GM12878 (cell line): ENCODE data around the gene FAM234A. TPM values are rescaled to one million over a fixed set of nuclear protein-coding genes. Genes with fewer than 3 reads are reported as not detected.
A peak's percentile ranks its signal among the peaks of the same experiment; 100 is the strongest.

Experiments used
- ATAC-seq: fragments of 200-7000 bp; cut with Tn5 transposase; 3 replicates; pipeline ENCODE4 v1.9.1; 2020; ENCODE audit warnings: mild to moderate bottlenecking, moderate library complexity
- BruUV-seq: library from RNA; stranded (reverse); fragments of 400-500 nt; replicated peaks from 2 replicates; lab custom pipeline; 2021; lab: Mats Ljungman, UMichigan
- CTCF ChIA-PET: fragments of 300-600 bp; sonication (Branson Sonifier 250); formaldehyde crosslinking; extraction: SDS; loops from one replicate; lab custom pipeline; 2021; ENCODE audit warnings: inconsistent platforms; lab: Yijun Ruan, JAX
- POLR2A ChIA-PET: fragments of 350-600 bp; formaldehyde crosslinking; extraction: SDS; loops from one replicate; lab custom pipeline; 2021; ENCODE audit warnings: inconsistent platforms; lab: Charles Lee
- RAD21 ChIA-PET: fragments of 300-600 bp; sonication (Branson Sonifier 250); formaldehyde crosslinking; loops from one replicate; lab custom pipeline; 2023; ENCODE audit warnings: antibody characterized with exemption; ENCODE audit not compliant: unreplicated experiment; lab: Charles Lee
- SMC1A ChIA-PET: fragments of 300-600 bp; sonication (Branson Sonifier 250); formaldehyde crosslinking; loops from one replicate; lab custom pipeline; 2023; ENCODE audit not compliant: unreplicated experiment, uncharacterized antibody; lab: Charles Lee
- DNase-seq: peaks from one replicate; pipeline ENCODE4 v3.0.0-alpha.2; 2011; ENCODE audit warnings: low read depth, low spot score
- FAIRE-seq: peaks from 3 replicates; lab custom pipeline; 2011; peaks lifted over from hg19 to GRCh38; lab: Jason Lieb, UNC
- H2AFZ ChIP-seq: 2 replicates; pipeline ENCODE4 v1.6.0; 2011; ENCODE audit warnings: low read depth, low read length, control low read depth; ENCODE audit not compliant: control insufficient read depth
- H3K27ac ChIP-seq: 2 replicates; pipeline ENCODE4 v1.5.1; 2011; ENCODE audit warnings: control low read depth; ENCODE audit not compliant: control insufficient read depth, insufficient read depth
- H3K27me3 ChIP-seq, 2 experiments: replicated peaks in 1 of 2; 2 replicates each; pipeline versions ENCODE4 v1.6.0 to v1.6.1; 2011; ENCODE audit warnings: low read length in 1 of 2; ENCODE audit not compliant: control insufficient read depth in 2 of 2, insufficient read depth in 2 of 2
- H3K36me3 ChIP-seq, 2 experiments: 2 replicates each; pipeline ENCODE4 v1.5.1; 2011; ENCODE audit warnings: low read length in 1 of 2; ENCODE audit not compliant: control insufficient read depth in 2 of 2, insufficient read depth in 2 of 2
- H3K4me1 ChIP-seq: 2 replicates; pipeline ENCODE4 v1.6.1; 2011; ENCODE audit warnings: mild to moderate bottlenecking, low read length, moderate library complexity, mixed read lengths; ENCODE audit not compliant: control insufficient read depth, insufficient read depth
- H3K4me2 ChIP-seq: 2 replicates; pipeline ENCODE4 v1.6.0; 2011; ENCODE audit warnings: control low read depth; ENCODE audit not compliant: control insufficient read depth, insufficient read depth
- H3K4me3 ChIP-seq: fragments of 200-600 bp; sonication (generic); 2 replicates; pipeline ENCODE4 v1.5.1; 2016
- H3K79me2 ChIP-seq: 2 replicates; pipeline ENCODE4 v1.6.0; 2011; ENCODE audit warnings: low read length; ENCODE audit not compliant: control insufficient read depth, insufficient read depth
- H3K9ac ChIP-seq: 2 replicates; pipeline ENCODE4 v1.8.0; 2011; ENCODE audit warnings: low read length, control low read depth, mixed read lengths; ENCODE audit not compliant: control insufficient read depth, insufficient read depth
- H3K9me3 ChIP-seq: replicated peaks from 3 replicates; pipeline ENCODE4 v1.5.1; 2011; ENCODE audit warnings: mild to moderate bottlenecking, low read length; ENCODE audit not compliant: control insufficient read depth, insufficient read depth
- H4K20me1 ChIP-seq: 2 replicates; pipeline ENCODE4 v1.6.0; 2011; ENCODE audit not compliant: control insufficient read depth, insufficient read depth
- ATF7 ChIP-seq: fragments of 450-650 bp; IDR thresholded peaks from 2 replicates; pipeline ENCODE4 v1.6.1; 2016; ENCODE audit warnings: low read depth, mild to moderate bottlenecking
- CREB1 ChIP-seq: IDR thresholded peaks from 2 replicates; pipeline ENCODE4 v1.6.1; 2012; ENCODE audit warnings: low read depth, mild to moderate bottlenecking, inconsistent platforms
- EGR1 ChIP-seq, 2 experiments: IDR thresholded peaks; 1 replicate in 1 of 2; 2 replicates in 1 of 2; pipeline ENCODE4 v1.6.1; 2011 to 2012; ENCODE audit warnings: low read depth in 2 of 2, low read length in 2 of 2, borderline replicate concordance in 1 of 2, mild to moderate bottlenecking in 1 of 2, moderate library complexity in 1 of 2
- EZH2 ChIP-seq: IDR thresholded peaks from 2 replicates; pipeline ENCODE4 v1.6.1; 2012; ENCODE audit warnings: low read depth, mild to moderate bottlenecking, control low read depth, inconsistent platforms, low read length, borderline replicate concordance; ENCODE audit not compliant: control insufficient read depth
- KAT2A ChIP-seq: conservative IDR thresholded peaks from 2 replicates; pipeline ENCODE4 v1.6.1; 2011; ENCODE audit warnings: low read depth, low read length; ENCODE audit not compliant: control insufficient read depth
- MEF2B ChIP-seq: fragments of 450-650 bp; IDR thresholded peaks from 2 replicates; pipeline ENCODE4 v1.6.1; 2018; ENCODE audit warnings: mild to moderate bottlenecking, moderate library complexity; ENCODE audit not compliant: partially characterized antibody, poor library complexity, severe bottlenecking
- MYB ChIP-seq: fragments of 150-350 bp; IDR thresholded peaks from 2 replicates; pipeline ENCODE4 v1.6.1; 2014; ENCODE audit warnings: mild to moderate bottlenecking, low read depth, low read length, borderline replicate concordance
- RBBP5 ChIP-seq: fragments of 200-600 bp; sonication (generic); conservative IDR thresholded peaks from 2 replicates; pipeline ENCODE4 v1.6.1; 2016
- SP1 ChIP-seq: IDR thresholded peaks from one replicate; pipeline ENCODE4 v1.6.1; 2011; ENCODE audit warnings: low read depth, low read length
- USF2 ChIP-seq: IDR thresholded peaks from 2 replicates; pipeline ENCODE4 v1.6.1; 2011; ENCODE audit warnings: low read depth, low read length, improper control_type of control experiment, borderline replicate concordance
- ZNF24 ChIP-seq: fragments of 450-650 bp; IDR thresholded peaks from 2 replicates; pipeline ENCODE4 v1.6.1; 2017; ENCODE audit warnings: antibody characterized with exemption, mild to moderate bottlenecking
- ZNF687 ChIP-seq: fragments of 450-650 bp; IDR thresholded peaks from 2 replicates; pipeline ENCODE4 v1.6.1; 2017; ENCODE audit warnings: mild to moderate bottlenecking, moderate library complexity
- WGBS: methylation state at CpG from one replicate; pipeline ENCODE4 v1.1.6; 2016; ENCODE audit warnings: low lambda C conversion rate; ENCODE audit not compliant: insufficient replicate concordance, insufficient coverage; ENCODE audit errors: missing lambda C conversion rate; 5-methylcytosine and 5-hydroxymethylcytosine counted together
- in situ Hi-C: fragments of 300-500 bp; cut with MboI; formaldehyde crosslinking; loops from 9 replicates; pipeline ENCODE4 v1.14.3; 2018; ENCODE audit warnings: mixed read lengths
- intact Hi-C: fragments of 100-400 bp; cut with micrococcal nuclease; formaldehyde crosslinking; loops from one replicate; pipeline ENCODE4 v1.14.2; 2022; ENCODE audit not compliant: unreplicated experiment
- polyA plus RNA-seq, 11 experiments: library from polyadenylated mRNA; depleted of rRNA in 4 of 11; unstranded in 6 of 11; stranded (reverse) in 5 of 11; fragments of >200 nt; fragmentation: Nextera tagmentation in 4 of 11; fragmentation: Illumina TruSeq in 1 of 11; extraction: Ambion mirVana in 4 of 11; extraction: Trizol in 1 of 11; gene quantifications; 1 replicate in 1 of 11; 2 replicates in 10 of 11; pipeline versions ENCODE4 v1.2.1 to v1.2.3, GENCODE V29; 2011 to 2016; ENCODE audit warnings: inconsistent platforms in 2 of 11, missing spikeins in 2 of 11, low read depth in 1 of 11
- total RNA-seq, 4 experiments: library from RNA; depleted of rRNA in 3 of 4; stranded (reverse); fragments of >200 nt in 3 of 4; fragmentation: Illumina TruSeq in 1 of 4; extraction: Trizol in 1 of 4; gene quantifications; 2 replicates each; pipeline versions ENCODE4 v1.2.1 to v1.2.3, GENCODE V29; 2013 to 2021

FAM234A gene
- total and polyA plus RNA-seq, 10 of the 15 experiments (the other 5 are each of a cell fraction or from before 2014, with no cell fraction given), result 1.6 to 37.6 (median 17.3) TPM

- peak in 1 of 2 experiments; percentile 64; a peak in 1 of 3 replicates for TF ChIP-seq EGR1 (IDR thresholded peaks at IDR 0.05; ENCODE audit: borderline replicate concordance in 1 of 2, low read depth in 2 of 2, low read length in 2 of 2)
- TF ChIP-seq ZNF687, result 0 out of 2 replicates have a peak, but pooled peaks have one; percentile 21
- TF ChIP-seq CREB1, result peak; percentile 44; the same call in 1 of the 2 replicates
- peak; percentile 30 for TF ChIP-seq MEF2B
- TF ChIP-seq KAT2A, result no peak
- TF ChIP-seq, all 136 proteins: peak for 18
Measured at GRCh38 chr16:252366-253337, 18.0 kb downstream of the FAM234A start (continued).

- CTCF ChIA-PET, result no interaction called here
- Histone ChIP-seq H2AFZ (no peak overlapping the region), H3K9me3 (no peaks in the 10 kb centered on the region), H3K27ac (no peak overlapping the region), H3K27me3 (no peaks in the 10 kb centered on the region), H3K9ac (no peak overlapping the region), H3K79me2 (no peaks in the 10 kb centered on the region), H3K36me3 (peaks cover 0 to 4% of the 10 kb centered on the region in 2 experiments; a peak in 2 of 4 replicates), H3K4me3 (no peak overlapping the region), H4K20me1 (no peaks in the 10 kb centered on the region), H3K4me2 (no peak overlapping the region), H3K4me1 (peaks cover 4% of the 10 kb centered on the region; the same call in 1 of the 2 replicates)
- ATAC-seq, result no peak
- TF ChIP-seq USF2 (no peak), ATF7 (no peak), EZH2 (no peak), SP1 (no peak), ZNF24 (no peak), RBBP5 (no peak), MEF2B (no peak), MYB (no peak)
- BruUV-seq, result no TSS peak
- DNase-seq, result no peak
- 90% methylated on average over 6 of the region's 6 CpGs for WGBS
- in situ Hi-C loops (no loop called here), intact Hi-C loops (loop anchor here (2.0 kb wide), 1 partner anchor 19 kb away; the partner anchor contains the start of gene FAM234A)
- RAD21 ChIA-PET, result interaction anchor here (1.1 to 2.4 kb wide), 2 partner anchors 19 to 31 kb away, joined by 4 to 13 read pairs; partner anchors contain the start of gene FAM234A
- SMC1A ChIA-PET, result no interaction called here
- no peak for FAIRE-seq
- POLR2A ChIA-PET, result interaction anchor here (0.8 to 3.7 kb wide), 2 partner anchors 18 to 24 kb away, joined by 3 to 26 read pairs; partner anchors contain the start of gene FAM234A
Measured at GRCh38 chr16:253833-254232, 19.2 kb downstream of the FAM234A start.
